Chondrocyte (in vitro differentiated cells): Measurements from ENCODE around the gene ZNF132. TPM values are rescaled to one million over a fixed set of nuclear protein-coding genes. Genes with fewer than 3 reads are reported as not detected.

Experiments used
- DNase-seq: peaks from one replicate; pipeline ENCODE4 v3.0.0; 2021; ENCODE audit warnings: mixed read lengths, low spot score
- H3K27ac Mint-ChIP-seq: one replicate; pipeline ENCODE4 v1.8.0; 2021; ENCODE audit warnings: mild to moderate bottlenecking, moderate library complexity, mixed read lengths; ENCODE audit not compliant: unreplicated experiment
- H3K27me3 Mint-ChIP-seq: 2 replicates; pipeline ENCODE4 v1.8.0; 2021; ENCODE audit warnings: low read depth, mixed read lengths
- H3K36me3 Mint-ChIP-seq: 2 replicates; pipeline ENCODE4 v1.8.0; 2021; ENCODE audit warnings: low read depth, mixed read lengths
- H3K4me1 Mint-ChIP-seq: 2 replicates; pipeline ENCODE4 v1.8.0; 2021; ENCODE audit warnings: low read depth, mild to moderate bottlenecking, mixed read lengths
- H3K4me3 Mint-ChIP-seq: one replicate; pipeline ENCODE4 v1.8.0; 2021; ENCODE audit warnings: mild to moderate bottlenecking, moderate library complexity, mixed read lengths; ENCODE audit not compliant: unreplicated experiment
- H3K9me3 Mint-ChIP-seq: 2 replicates; pipeline ENCODE4 v1.8.0; 2021; ENCODE audit warnings: low read depth, mixed read lengths
- total RNA-seq: library from RNA; stranded (reverse); gene quantifications from 3 replicates; pipeline ENCODE4 v1.2.1, GENCODE V29; 2021
- TF ChIP-seq, protein P1 (sequence below): fragments of 200-600 bp; sonication (generic); IDR thresholded peaks from 2 replicates; pipeline ENCODE4 v1.5.0; 2021; ENCODE audit warnings: antibody characterized with exemption, mild to moderate bottlenecking, moderate library complexity

The ZNF132 gene
- total RNA-seq, 1 donor from 2014 or later: 1.8 TPM

DNA sequence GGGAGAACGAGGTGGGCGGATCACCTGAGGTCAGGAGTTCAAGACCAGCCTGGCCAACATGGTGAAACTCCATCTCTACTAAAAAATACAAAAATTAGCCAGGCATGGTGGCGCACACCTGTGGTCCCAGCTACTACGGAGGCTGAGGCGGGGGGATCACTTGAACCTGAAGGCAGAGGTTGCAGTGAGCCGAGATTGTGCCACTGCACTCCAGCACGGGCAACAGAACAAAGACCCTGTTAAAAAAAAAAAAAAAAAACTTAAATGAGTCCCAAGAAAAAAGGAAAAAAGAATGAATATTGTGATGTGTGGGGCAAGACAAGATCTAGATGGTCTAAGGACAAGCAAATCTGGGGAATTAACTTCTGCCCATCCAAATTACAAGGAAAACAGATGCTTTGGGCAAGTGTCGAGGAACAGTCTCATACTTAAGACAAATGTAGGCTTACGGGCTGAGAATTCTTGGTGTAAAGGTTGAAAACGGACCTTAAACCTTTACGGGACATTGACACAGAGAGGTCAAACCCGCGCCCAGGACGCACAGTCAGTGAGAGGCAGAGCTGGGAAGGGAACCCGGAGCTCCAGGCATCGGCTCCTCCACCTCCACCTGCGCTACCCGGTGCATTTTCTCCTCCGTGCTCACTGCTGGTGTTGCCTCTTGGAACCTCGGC lies 26.3 kb upstream of the ZNF132 start:
- Mint-ChIP-seq H3K27me3 (no peaks in the 10 kb centered on the region), H3K4me1 (peaks cover 21% of the 10 kb centered on the region), H3K36me3 (peaks cover 3% of the 10 kb centered on the region), H3K27ac (no peak overlapping the region), H3K4me3 (peak overlapping the region; percentile 85), H3K9me3 (no peaks in the 10 kb centered on the region)
- TF ChIP-seq, protein P1, sequence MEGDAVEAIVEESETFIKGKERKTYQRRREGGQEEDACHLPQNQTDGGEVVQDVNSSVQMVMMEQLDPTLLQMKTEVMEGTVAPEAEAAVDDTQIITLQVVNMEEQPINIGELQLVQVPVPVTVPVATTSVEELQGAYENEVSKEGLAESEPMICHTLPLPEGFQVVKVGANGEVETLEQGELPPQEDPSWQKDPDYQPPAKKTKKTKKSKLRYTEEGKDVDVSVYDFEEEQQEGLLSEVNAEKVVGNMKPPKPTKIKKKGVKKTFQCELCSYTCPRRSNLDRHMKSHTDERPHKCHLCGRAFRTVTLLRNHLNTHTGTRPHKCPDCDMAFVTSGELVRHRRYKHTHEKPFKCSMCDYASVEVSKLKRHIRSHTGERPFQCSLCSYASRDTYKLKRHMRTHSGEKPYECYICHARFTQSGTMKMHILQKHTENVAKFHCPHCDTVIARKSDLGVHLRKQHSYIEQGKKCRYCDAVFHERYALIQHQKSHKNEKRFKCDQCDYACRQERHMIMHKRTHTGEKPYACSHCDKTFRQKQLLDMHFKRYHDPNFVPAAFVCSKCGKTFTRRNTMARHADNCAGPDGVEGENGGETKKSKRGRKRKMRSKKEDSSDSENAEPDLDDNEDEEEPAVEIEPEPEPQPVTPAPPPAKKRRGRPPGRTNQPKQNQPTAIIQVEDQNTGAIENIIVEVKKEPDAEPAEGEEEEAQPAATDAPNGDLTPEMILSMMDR: no peak
- no peak for DNase-seq

DNA sequence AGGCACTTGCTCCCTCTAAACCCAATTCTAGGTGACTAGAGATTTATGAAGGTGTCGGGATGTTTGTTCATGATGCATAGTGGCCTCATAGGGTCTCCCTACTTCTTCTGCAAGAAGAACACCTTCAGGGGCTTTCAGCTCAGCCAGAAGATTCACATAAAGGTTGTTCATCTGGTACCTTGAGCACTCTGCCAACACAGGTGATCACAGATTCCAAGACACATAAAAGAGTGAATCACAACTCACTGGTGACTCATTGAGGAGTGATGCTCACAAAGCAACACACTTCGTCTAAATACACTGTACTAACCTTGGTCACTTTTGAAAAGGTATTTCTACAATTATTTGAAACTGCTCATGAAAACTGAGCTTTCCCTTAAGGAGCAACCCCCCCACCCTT lies 20.1 kb upstream of the ZNF132 start:
- Mint-ChIP-seq H3K36me3 (peaks cover 9% of the 10 kb centered on the region), H3K4me3 (no peak overlapping the region), H3K27ac (no peak overlapping the region), H3K4me1 (no peaks in the 10 kb centered on the region), H3K9me3 (no peaks in the 10 kb centered on the region), H3K27me3 (no peaks in the 10 kb centered on the region)
- TF ChIP-seq, protein P1: no peak
- no peak for DNase-seq

DNA sequence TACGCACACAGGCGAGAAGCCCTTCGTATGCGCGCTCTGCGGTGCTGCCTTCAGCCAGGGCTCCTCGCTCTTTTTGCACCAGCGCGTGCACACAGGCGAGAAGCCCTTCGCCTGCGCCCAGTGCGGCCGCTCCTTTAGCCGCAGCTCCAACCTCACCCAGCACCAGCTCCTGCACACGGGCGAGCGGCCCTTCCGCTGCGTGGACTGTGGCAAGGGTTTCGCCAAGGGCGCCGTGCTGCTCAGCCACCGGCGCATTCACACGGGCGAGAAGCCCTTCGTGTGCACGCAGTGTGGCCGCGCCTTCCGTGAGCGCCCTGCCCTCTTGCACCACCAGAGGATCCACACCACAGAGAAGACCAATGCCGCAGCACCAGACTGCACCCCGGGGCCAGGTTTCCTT lies 16.2 kb upstream of the ZNF132 start:
- H3K4me1 Mint-ChIP-seq: peaks cover 11% of the 10 kb centered on the region
- H3K27ac Mint-ChIP-seq: no peak overlapping the region
- H3K9me3 Mint-ChIP-seq: no peaks in the 10 kb centered on the region
- no peak overlapping the region for H3K4me3 Mint-ChIP-seq
- TF ChIP-seq, protein P1: no peak
- peaks cover 13% of the 10 kb centered on the region for H3K36me3 Mint-ChIP-seq
- no peak for DNase-seq
- H3K27me3 Mint-ChIP-seq: no peaks in the 10 kb centered on the region

DNA sequence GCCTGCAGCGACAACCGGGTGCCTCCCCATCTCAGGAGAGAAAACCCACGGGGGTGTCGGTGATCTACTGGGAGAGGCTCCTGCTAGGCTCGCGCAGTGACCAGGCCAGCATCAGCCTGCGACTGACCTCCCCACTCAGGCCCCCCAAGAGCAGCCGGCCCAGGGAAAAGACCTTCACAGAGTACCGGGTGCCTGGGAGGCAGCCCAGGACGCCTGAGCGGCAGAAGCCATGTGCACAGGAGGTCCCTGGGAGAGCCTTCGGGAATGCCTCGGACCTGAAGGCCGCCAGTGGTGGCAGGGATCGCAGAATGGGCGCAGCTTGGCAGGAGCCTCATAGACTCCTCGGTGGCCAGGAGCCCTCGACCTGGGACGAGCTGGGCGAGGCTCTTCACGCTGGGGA lies 15.4 kb upstream of the ZNF132 start:
- H3K9me3 Mint-ChIP-seq: no peaks in the 10 kb centered on the region
- H3K27ac Mint-ChIP-seq: no peak overlapping the region
- peaks cover 13% of the 10 kb centered on the region for H3K36me3 Mint-ChIP-seq
- TF ChIP-seq, protein P1: no peak
- H3K4me3 Mint-ChIP-seq: no peak overlapping the region
- no peaks in the 10 kb centered on the region for H3K27me3 Mint-ChIP-seq
- peaks cover 17% of the 10 kb centered on the region for H3K4me1 Mint-ChIP-seq
- no peak for DNase-seq

DNA sequence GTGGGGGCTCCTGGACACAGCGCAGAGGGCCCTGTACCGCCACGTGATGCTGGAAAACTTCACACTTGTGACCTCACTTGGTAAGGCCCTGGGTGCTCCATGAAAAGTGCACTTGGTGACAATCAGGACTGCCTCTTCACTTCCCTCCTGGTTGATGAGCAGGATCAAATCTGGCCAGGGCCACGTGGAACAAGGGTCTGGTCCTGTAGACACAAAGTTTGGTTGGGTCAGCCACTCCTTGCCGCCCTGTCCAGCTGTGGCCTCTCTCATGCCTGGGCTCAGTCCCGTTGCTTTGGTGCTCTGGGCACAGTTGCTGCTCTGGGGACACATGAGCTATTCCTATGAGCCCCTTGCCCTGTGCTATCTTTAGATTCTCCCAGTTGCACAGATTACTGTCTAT lies 13.8 kb upstream of the ZNF132 start:
- Mint-ChIP-seq H3K36me3 (peaks cover 13% of the 10 kb centered on the region), H3K27me3 (peaks cover 2% of the 10 kb centered on the region), H3K4me3 (no peak overlapping the region), H3K27ac (no peak overlapping the region), H3K9me3 (no peaks in the 10 kb centered on the region), H3K4me1 (peaks cover 17% of the 10 kb centered on the region)
- TF ChIP-seq, protein P1: no peak
- DNase-seq: no peak
